AG09309 (cell line): ENCODE data around the gene BMPR1A.
"Not testable (repeated sequence)": the region's sequence is repeated elsewhere in the genome, so short reads cannot be mapped to it uniquely, and the experiment has no call there.

Experiments used
- DNase-seq: peaks from one replicate; pipeline ENCODE4 v3.0.0-alpha.2; 2010; ENCODE audit warnings: low read depth
- H3K4me3 ChIP-seq: 2 replicates; pipeline ENCODE4 v1.5.1; 2011; ENCODE audit warnings: mild to moderate bottlenecking, low read depth, low read length, moderate library complexity; ENCODE audit not compliant: control insufficient read depth
- TF ChIP-seq, protein P1 (sequence below): IDR thresholded peaks from 2 replicates; pipeline ENCODE4 v1.5.1; 2011; ENCODE audit warnings: mild to moderate bottlenecking, low read depth, low read length, inconsistent platforms; ENCODE audit not compliant: insufficient read depth, control insufficient read depth; ENCODE audit errors: missing control alignments

Gene BMPR1A

DNA sequence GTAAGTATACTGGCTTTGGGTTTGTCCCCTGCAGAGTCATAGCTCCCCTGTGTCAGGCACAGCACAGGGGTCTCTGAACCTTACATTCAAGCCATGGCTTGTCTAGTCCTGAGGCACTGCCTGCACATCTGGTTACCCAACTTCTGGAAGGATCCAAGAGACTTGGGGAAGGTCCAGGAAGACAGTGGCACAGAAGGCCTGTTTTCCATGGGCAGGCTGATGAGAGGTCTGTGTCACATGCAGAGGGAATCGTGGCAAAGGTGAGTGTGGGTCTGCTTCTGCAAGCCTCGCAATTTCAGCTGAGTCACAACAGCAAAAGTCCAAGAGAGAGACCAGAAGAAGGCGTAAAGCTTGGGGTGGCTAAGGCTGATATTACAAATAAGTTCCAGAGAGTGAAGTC is 28.4 kb upstream of the BMPR1A start:
- no peak overlapping the region for H3K4me3 ChIP-seq
- no peak for DNase-seq
- TF ChIP-seq, protein P1, sequence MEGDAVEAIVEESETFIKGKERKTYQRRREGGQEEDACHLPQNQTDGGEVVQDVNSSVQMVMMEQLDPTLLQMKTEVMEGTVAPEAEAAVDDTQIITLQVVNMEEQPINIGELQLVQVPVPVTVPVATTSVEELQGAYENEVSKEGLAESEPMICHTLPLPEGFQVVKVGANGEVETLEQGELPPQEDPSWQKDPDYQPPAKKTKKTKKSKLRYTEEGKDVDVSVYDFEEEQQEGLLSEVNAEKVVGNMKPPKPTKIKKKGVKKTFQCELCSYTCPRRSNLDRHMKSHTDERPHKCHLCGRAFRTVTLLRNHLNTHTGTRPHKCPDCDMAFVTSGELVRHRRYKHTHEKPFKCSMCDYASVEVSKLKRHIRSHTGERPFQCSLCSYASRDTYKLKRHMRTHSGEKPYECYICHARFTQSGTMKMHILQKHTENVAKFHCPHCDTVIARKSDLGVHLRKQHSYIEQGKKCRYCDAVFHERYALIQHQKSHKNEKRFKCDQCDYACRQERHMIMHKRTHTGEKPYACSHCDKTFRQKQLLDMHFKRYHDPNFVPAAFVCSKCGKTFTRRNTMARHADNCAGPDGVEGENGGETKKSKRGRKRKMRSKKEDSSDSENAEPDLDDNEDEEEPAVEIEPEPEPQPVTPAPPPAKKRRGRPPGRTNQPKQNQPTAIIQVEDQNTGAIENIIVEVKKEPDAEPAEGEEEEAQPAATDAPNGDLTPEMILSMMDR, result no peak

GRCh38 chr10:86729677-86730076 is 26.7 kb upstream of the BMPR1A start:
- DNase-seq, result no peak
- TF ChIP-seq, protein P1, result no peak
- no peak overlapping the region for H3K4me3 ChIP-seq

- TF ChIP-seq, protein P1, result no peak
- DNase-seq, result no peak
- H3K4me3 ChIP-seq, result no peak overlapping the region
Measured at GRCh38 chr10:86730227-86730626, 26.2 kb upstream of the BMPR1A start.

GRCh38 chr10:86732771-86733170 is 23.6 kb upstream of the BMPR1A start:
- TF ChIP-seq, protein P1, result no peak

DNA sequence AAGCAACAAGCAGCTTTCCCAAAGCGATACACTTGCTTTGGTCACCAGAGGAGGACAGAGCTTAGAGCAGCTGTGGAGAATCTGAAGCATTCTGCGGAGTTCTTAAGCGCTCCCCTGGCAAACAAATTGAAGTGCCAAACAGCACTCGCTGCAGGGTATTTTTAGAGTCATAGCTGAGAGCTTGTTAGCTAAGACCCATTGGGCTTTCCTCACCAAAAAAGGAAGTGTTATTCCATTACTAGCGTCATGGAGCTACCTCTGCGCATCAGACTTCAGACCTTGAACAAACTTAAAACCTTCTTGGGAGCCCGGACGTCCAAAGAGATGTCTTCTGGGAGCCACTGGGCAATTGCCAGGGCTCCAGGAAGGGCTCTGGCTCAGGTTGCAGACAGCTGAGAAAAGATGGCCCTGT is 23.2 kb upstream of the BMPR1A start:
- TF ChIP-seq, protein P1, result no peak
- no peak overlapping the region for H3K4me3 ChIP-seq
- DNase-seq, result no peak

More at GRCh38 chr10:86732771-86733170, 23.6 kb upstream of the BMPR1A start:
- H3K4me3 ChIP-seq, result no peak overlapping the region
- no peak for DNase-seq

GRCh38 chr10:86734207-86734988 is 22.0 kb upstream of the BMPR1A start:
- no peak for DNase-seq
- TF ChIP-seq, protein P1, result no peak
- H3K4me3 ChIP-seq, result no peak overlapping the region

DNA sequence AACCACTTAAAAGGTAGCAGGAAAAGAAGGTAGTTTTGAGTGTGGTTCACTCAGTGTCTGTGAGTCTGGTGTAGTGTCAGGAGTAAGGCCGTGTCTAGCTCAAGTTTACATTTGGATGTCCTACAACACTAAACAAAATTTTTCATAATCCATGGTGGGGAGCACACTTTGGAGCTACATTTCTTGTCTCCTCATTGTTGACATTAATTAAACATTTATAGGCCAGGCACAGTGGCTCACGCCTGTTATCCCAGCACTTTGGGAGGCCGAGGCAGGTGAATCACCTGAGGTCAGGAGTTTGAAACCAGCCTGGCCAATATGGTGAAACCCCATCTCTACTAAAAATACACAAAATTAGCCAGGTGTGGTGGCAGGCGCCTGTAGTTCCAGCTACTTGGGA is 21.1 kb upstream of the BMPR1A start:
- DNase-seq, H3K4me3 ChIP-seq: not testable (repeated sequence)
